Endothelial cell of umbilical vein (primary cell): ENCODE measurements around the gene PDE8B. TPM values are rescaled to one million over a fixed set of nuclear protein-coding genes. Genes with fewer than 3 reads are reported as not detected.

Source experiments
- BruUV-seq: library from RNA; stranded (reverse); fragments of 400-500 nt; replicated peaks from 2 replicates; lab custom pipeline; 2021; lab: Mats Ljungman, UMichigan
- CTCF ChIA-PET: fragments of 300-600, 350-600 bp; sonication (Branson Sonifier 250); formaldehyde crosslinking; loops from one replicate; lab custom pipeline; 2021; ENCODE audit warnings: antibody characterized with exemption, inconsistent platforms; lab: Charles Lee
- POLR2A ChIA-PET: fragments of 300-600, 350-600 bp; sonication (Branson Sonifier 250); formaldehyde crosslinking; loops from one replicate; lab custom pipeline; 2021; ENCODE audit warnings: antibody characterized with exemption, inconsistent platforms; lab: Charles Lee
- DNase-seq: peaks from one replicate; pipeline ENCODE4 v3.0.0-alpha.2; 2011; ENCODE audit warnings: low read depth, low spot score
- FAIRE-seq: peaks from 2 replicates; lab custom pipeline; 2011; peaks lifted over from hg19 to GRCh38; lab: Jason Lieb, UNC
- H2AFZ ChIP-seq: 2 replicates; pipeline ENCODE4 v1.6.0; 2012; ENCODE audit warnings: low read depth, low read length, control low read depth, inconsistent platforms
- H3K27ac ChIP-seq: 2 replicates; pipeline ENCODE4 v1.5.1; 2011; ENCODE audit warnings: low read depth, mild to moderate bottlenecking, control low read depth, low read length, moderate library complexity; ENCODE audit not compliant: insufficient read depth
- H3K27me3 ChIP-seq, 2 experiments: 2 replicates each; pipeline versions ENCODE4 v1.6.0 to v1.6.1; 2011; ENCODE audit warnings: low read length in 2 of 2, mixed read lengths in 1 of 2; ENCODE audit not compliant: control insufficient read depth in 2 of 2, insufficient read depth in 2 of 2
- H3K36me3 ChIP-seq, 2 experiments: 2 replicates in 1 of 2; 3 replicates in 1 of 2; pipeline ENCODE4 v1.5.1; 2011; ENCODE audit warnings: low read length in 2 of 2, mild to moderate bottlenecking in 1 of 2, moderate library complexity in 1 of 2; ENCODE audit not compliant: control insufficient read depth in 2 of 2, insufficient read depth in 2 of 2; ENCODE audit errors: extremely low read depth in 1 of 2
- H3K4me1 ChIP-seq: 3 replicates; pipeline ENCODE4 v1.5.1; 2011; ENCODE audit warnings: mild to moderate bottlenecking, low read length; ENCODE audit not compliant: control insufficient read depth, insufficient read depth; ENCODE audit errors: extremely low read depth
- H3K4me2 ChIP-seq: 2 replicates; pipeline ENCODE4 v1.6.1; 2011; ENCODE audit warnings: low read length, control low read depth, mixed read lengths; ENCODE audit not compliant: insufficient read depth
- H3K4me3 ChIP-seq, 3 experiments: fragments of 200-600 bp in 1 of 3; sonication (generic), shearing (Covaris generic) in 1 of 3; replicated peaks in 1 of 3; 2 replicates each; pipeline ENCODE4 v1.5.1; 2011 to 2016; ENCODE audit warnings: control low read depth in 3 of 3, low read length in 3 of 3, mild to moderate bottlenecking in 2 of 3, inconsistent platforms in 1 of 3, low read depth in 1 of 3, moderate library complexity in 1 of 3; ENCODE audit not compliant: insufficient read depth in 1 of 3
- H3K79me2 ChIP-seq: 2 replicates; pipeline ENCODE4 v1.6.0; 2012; ENCODE audit warnings: low read length, inconsistent platforms; ENCODE audit not compliant: control insufficient read depth, insufficient read depth
- H3K9ac ChIP-seq: replicated peaks from 2 replicates; pipeline ENCODE3; 2011; ENCODE audit warnings: low read length, control low read depth; ENCODE audit not compliant: insufficient read depth; ENCODE audit errors: extremely low read depth
- H3K9me1 ChIP-seq: replicated peaks from 3 replicates; pipeline ENCODE4 v1.6.0; 2011; ENCODE audit warnings: mild to moderate bottlenecking, low read length; ENCODE audit not compliant: control insufficient read depth, insufficient read depth; ENCODE audit errors: extremely low read depth
- H3K9me3 ChIP-seq: replicated peaks from 2 replicates; pipeline ENCODE4 v1.5.1; 2012; ENCODE audit warnings: low read length, inconsistent platforms; ENCODE audit not compliant: control insufficient read depth, insufficient read depth
- H4K20me1 ChIP-seq: replicated peaks from 2 replicates; pipeline ENCODE3; 2011; ENCODE audit warnings: mild to moderate bottlenecking, low read length; ENCODE audit not compliant: control insufficient read depth, insufficient read depth; ENCODE audit errors: extremely low read depth
- GATA2 ChIP-seq: IDR thresholded peaks from 2 replicates; pipeline ENCODE4 v1.7.0; 2011; ENCODE audit warnings: low read depth, mild to moderate bottlenecking, moderate library complexity, mixed read lengths, low read length; ENCODE audit not compliant: insufficient read length, insufficient read depth
- MYC ChIP-seq: IDR thresholded peaks from one replicate; pipeline ENCODE4 v1.6.1; 2011; ENCODE audit warnings: mild to moderate bottlenecking, low read depth, low read length
- POLR2A ChIP-seq: IDR thresholded peaks from 2 replicates; pipeline ENCODE4 v1.6.1; 2012; ENCODE audit warnings: low read depth, mild to moderate bottlenecking, control low read depth, low read length
- dilution Hi-C: fragments of 300-500 bp; cut with MboI; formaldehyde crosslinking; loops from one replicate; pipeline ENCODE4 v1.15.0; 2019; ENCODE audit warnings: low sequenced_read_pairs; ENCODE audit not compliant: extremely low pct_ligation_motif_present
- intact Hi-C: fragments of 100-400 bp; cut with micrococcal nuclease; formaldehyde crosslinking; loops from one replicate; pipeline ENCODE4 v1.10.0; 2022
- polyA plus RNA-seq, 4 experiments: library from polyadenylated mRNA; depleted of rRNA in 3 of 4; stranded (reverse) in 3 of 4; unstranded in 1 of 4; fragments of >200 nt; gene quantifications; 2 replicates each; pipeline versions ENCODE4 v1.2.1 to v1.2.3, GENCODE V29; 2011 to 2012; ENCODE audit warnings: missing spikeins in 1 of 4
- total RNA-seq: library from RNA; stranded (reverse); gene quantifications from 2 replicates; pipeline ENCODE4 v1.2.3, GENCODE V29; 2021

The PDE8B gene
- total and polyA plus RNA-seq, 2 donors (not counting 3 experiments of a cell fraction or from before 2014, with no cell fraction given), result not detected

DNA sequence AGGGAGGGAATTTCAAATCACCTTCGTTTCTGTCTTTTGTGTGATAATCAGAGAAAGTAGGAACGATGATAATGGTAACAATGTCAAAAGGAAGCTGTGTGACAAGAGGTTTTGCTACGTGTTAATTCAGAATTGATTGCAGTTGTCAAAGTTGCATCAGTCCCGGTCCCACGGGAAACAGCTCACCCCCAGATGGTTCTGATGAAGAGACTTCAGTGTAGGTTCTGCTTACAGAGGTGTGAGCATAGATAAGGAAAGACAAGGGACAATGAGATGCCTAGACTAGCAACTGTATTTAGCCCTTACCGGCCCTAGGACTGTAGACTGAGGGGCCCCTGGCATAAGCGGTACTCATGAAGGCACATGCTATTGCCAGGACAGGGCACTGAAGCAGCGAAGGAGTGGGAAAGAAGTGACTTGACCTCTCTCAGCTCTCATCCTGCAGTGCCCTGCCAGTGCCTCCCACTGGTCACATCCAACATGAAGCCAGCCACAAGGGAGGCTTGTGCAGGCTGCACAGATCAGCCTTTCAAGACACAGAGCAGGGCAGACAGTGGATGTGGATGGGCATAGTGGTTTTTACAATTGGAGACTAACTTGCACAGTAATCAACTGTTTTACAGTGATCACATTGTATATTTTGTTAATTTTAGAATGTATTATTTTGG is 21.1 kb downstream of the PDE8B start:
- Histone ChIP-seq H3K4me3 (no peak overlapping the region), H3K79me2 (no peaks in the 10 kb centered on the region), H3K27ac (no peak overlapping the region), H3K9me3 (no peaks in the 10 kb centered on the region), H3K9ac (no peak overlapping the region), H4K20me1 (no peaks in the 10 kb centered on the region), H2AFZ (no peak overlapping the region), H3K4me1 (no peaks in the 10 kb centered on the region), H3K36me3 (no peaks in the 10 kb centered on the region), H3K27me3 (peaks cover 5 to 7% of the 10 kb centered on the region in 2 experiments), H3K9me1 (no peaks in the 10 kb centered on the region), H3K4me2 (no peak overlapping the region)
- no TSS peak for BruUV-seq
- dilution Hi-C loops, result no loop called here
- ChIA-PET POLR2A (no interaction called here), CTCF (interaction anchor here (1.9 kb wide), 1 partner anchor 11 kb away, joined by 4 read pairs; no protein-coding TSS in a partner anchor)
- intact Hi-C loops, result no loop called here
- DNase-seq (no peak), FAIRE-seq (no peak)
- no peak for TF ChIP-seq GATA2

- Histone ChIP-seq H3K79me2 (no peaks in the 10 kb centered on the region), H3K27me3 (peaks cover 4% of the 10 kb centered on the region in 2 experiments), H3K9me1 (no peaks in the 10 kb centered on the region), H2AFZ (no peak overlapping the region), H3K27ac (no peak overlapping the region), H3K9me3 (no peaks in the 10 kb centered on the region), H3K9ac (no peak overlapping the region), H3K4me1 (no peaks in the 10 kb centered on the region), H3K4me3 (no peak overlapping the region), H3K4me2 (no peak overlapping the region), H3K36me3 (no peaks in the 10 kb centered on the region), H4K20me1 (no peaks in the 10 kb centered on the region)
- intact Hi-C loops (no loop called here), dilution Hi-C loops (no loop called here)
- no peak for FAIRE-seq
- no peak for DNase-seq
- no TSS peak for BruUV-seq
- ChIA-PET POLR2A (interaction anchor here (0.6 kb wide), 1 partner anchor 1934 kb away, joined by 9 read pairs; no protein-coding TSS in a partner anchor), CTCF (interaction anchor here (1.9 kb wide), 1 partner anchor 10 kb away, joined by 4 read pairs; no protein-coding TSS in a partner anchor)
- TF ChIP-seq POLR2A, result no peak
- TF ChIP-seq MYC, result no peak
These were observed 22.3 kb downstream of the PDE8B start for GRCh38 chr5:77232574-77233358.
